Caki2 (cell line): ENCODE measurements around the gene NXN. TPM values are rescaled to one million over a fixed set of nuclear protein-coding genes. Genes with fewer than 3 reads are reported as not detected.
A peak's percentile ranks its signal among the peaks of the same experiment; 100 is the strongest.
"Not testable (repeated sequence)": the region's sequence is repeated elsewhere in the genome, so short reads cannot be mapped to it uniquely, and the experiment has no call there.

Source experiments
- DNase-seq: peaks from one replicate; pipeline ENCODE4 v3.0.0-alpha.2; 2015; ENCODE audit warnings: low read depth
- in situ Hi-C: cut with HindIII; loops from 2 replicates; pipeline ENCODE4 v1.10.0; 2016; ENCODE audit warnings: low sequenced_read_pairs, low pct_unique_long_range_greater_than_20kb, mixed read lengths
- total RNA-seq: library from RNA; depleted of rRNA; stranded (reverse); fragments of >200 nt; shearing (Covaris generic); gene quantifications from 2 replicates; pipeline ENCODE4 v1.2.3, GENCODE V29; 2014; ENCODE audit warnings: low replicate concordance

The NXN gene
- total RNA-seq, 1 experiment from 2014 or later: 65.7 TPM

- DNase-seq: no peak
- in situ Hi-C loops: no loop called here
Measured at GRCh38 chr17:965311-965989, 14.1 kb downstream of the NXN start.

GRCh38 chr17:964876-965275 is 14.7 kb downstream of the NXN start:
- DNase-seq: no peak
- in situ Hi-C loops: no loop called here

- in situ Hi-C loops: no loop called here
- no peak for DNase-seq
Measured at GRCh38 chr17:962670-963069, 16.9 kb downstream of the NXN start.

GRCh38 chr17:962166-962565 is 17.4 kb downstream of the NXN start:
- in situ Hi-C loops: no loop called here
- DNase-seq: no peak

- in situ Hi-C loops: no loop called here
- peak; percentile 41 for DNase-seq
Measured at GRCh38 chr17:958712-959451, 20.7 kb downstream of the NXN start.

- peak; percentile 64 for DNase-seq
Measured at GRCh38 chr17:957856-958421, 21.6 kb downstream of the NXN start.

GRCh38 chr17:956905-957304 is 22.7 kb downstream of the NXN start:
- peak; percentile 85 for DNase-seq

More at GRCh38 chr17:957856-958421, 21.6 kb downstream of the NXN start:
- in situ Hi-C loops: no loop called here

GRCh38 chr17:954431-955164 is 25.0 kb downstream of the NXN start:
- peak; percentile 89 for DNase-seq
- in situ Hi-C loops: no loop called here

More at GRCh38 chr17:956905-957304, 22.7 kb downstream of the NXN start:
- in situ Hi-C loops: no loop called here

- in situ Hi-C loops: no loop called here
- DNase-seq: no peak
Measured at GRCh38 chr17:953767-954166, 25.8 kb downstream of the NXN start.

GRCh38 chr17:952592-952991 is 27.0 kb downstream of the NXN start:
- DNase-seq, in situ Hi-C loops: not testable (repeated sequence)

GRCh38 chr17:951325-952132 is 28.0 kb downstream of the NXN start:
- in situ Hi-C loops: no loop called here
- DNase-seq: peak; percentile 96

GRCh38 chr17:949623-950303 is 29.8 kb downstream of the NXN start:
- in situ Hi-C loops: no loop called here
- no peak for DNase-seq

- in situ Hi-C loops: no loop called here
- peak; percentile 59 for DNase-seq
Measured at GRCh38 chr17:948284-948852, 31.2 kb downstream of the NXN start.

- in situ Hi-C loops: no loop called here
- DNase-seq: no peak
Measured at GRCh38 chr17:946510-947236, 32.9 kb downstream of the NXN start.

GRCh38 chr17:945672-946071 is 33.9 kb downstream of the NXN start:
- in situ Hi-C loops: no loop called here
- no peak for DNase-seq

- in situ Hi-C loops: no loop called here
- DNase-seq: no peak
Measured at GRCh38 chr17:944266-944826, 35.2 kb downstream of the NXN start.
